ENCODE measurements around the gene GCDH. TPM values are rescaled to one million over a fixed set of nuclear protein-coding genes. Genes with fewer than 3 reads are reported as not detected.
"Not testable (repeated sequence)": the region's sequence is repeated elsewhere in the genome, so short reads cannot be mapped to it uniquely, and the experiment has no call there.

GCDH gene
- polyA plus RNA-seq (2013, experiment 1 of 2; ENCODE audit: insufficient read length), result 17.8 TPM
- polyA plus RNA-seq (2013, experiment 2 of 2; ENCODE audit: insufficient read length), result 16.4 TPM

GRCh38 chr19:12890787-12891552 lies at the start of gene GCDH:
Gene GCDH (plus strand): TSS chr19:12891160. CDS start chr19:12891305, 145 bp downstream.
- DNase-seq, result peak; percentile 99

GRCh38 chr19:12842511-12842910 lies 48.4 kb upstream of the GCDH start:
- DNase-seq, result no peak

- no peak for DNase-seq
Measured at GRCh38 chr19:12843328-12843727, 47.6 kb upstream of the GCDH start.

GRCh38 chr19:12843999-12844732 lies 46.8 kb upstream of the GCDH start:
- DNase-seq, result no peak

- DNase-seq, result not testable (repeated sequence)
Measured at GRCh38 chr19:12846613-12847012, 44.3 kb upstream of the GCDH start.

GRCh38 chr19:12847159-12848139 lies 43.5 kb upstream of the GCDH start:
- peak; percentile 71 for DNase-seq

- no peak for DNase-seq
Measured at GRCh38 chr19:12856653-12857052, 34.3 kb upstream of the GCDH start.

GRCh38 chr19:12858041-12858928 lies 32.7 kb upstream of the GCDH start:
- DNase-seq, result no peak

- DNase-seq, result no peak
Measured at GRCh38 chr19:12859546-12859945, 31.4 kb upstream of the GCDH start.

- DNase-seq, result no peak
Measured at GRCh38 chr19:12864143-12864542, 26.8 kb upstream of the GCDH start.

GRCh38 chr19:12864721-12865715 lies 25.9 kb upstream of the GCDH start:
- no peak for DNase-seq

GRCh38 chr19:12865746-12866415 lies 25.1 kb upstream of the GCDH start:
- DNase-seq, result no peak

- DNase-seq, result no peak
Measured at GRCh38 chr19:12866416-12867119, 24.4 kb upstream of the GCDH start.

GRCh38 chr19:12867120-12868099 lies 23.6 kb upstream of the GCDH start:
- DNase-seq, result peak; percentile 56

- no peak for DNase-seq
Measured at GRCh38 chr19:12868540-12869112, 22.3 kb upstream of the GCDH start.

GRCh38 chr19:12871681-12872080 lies 19.3 kb upstream of the GCDH start:
- DNase-seq, result no peak

GRCh38 chr19:12872255-12872654 lies 18.7 kb upstream of the GCDH start:
- no peak for DNase-seq
